ENCODE measurements around the gene DDX17. TPM values are rescaled to one million over a fixed set of nuclear protein-coding genes. Genes with fewer than 3 reads are reported as not detected.

DDX17 gene
- total RNA-seq, 1 donor from 2014 or later: 662 TPM

Other genes starting within 250 kb of the DDX17 start
- gene TMEM184B, start 233.3 kb downstream of the DDX17 start, total RNA-seq: 6.9 TPM
- 197 TPM for gene CSNK1E, start 188.9 kb downstream of the DDX17 start, total RNA-seq
- gene KCNJ4, start 51.1 kb downstream of the DDX17 start, total RNA-seq: 12.2 TPM
- 1.2 TPM for gene KDELR3, start 38.2 kb downstream of the DDX17 start, total RNA-seq
- gene DMC1, start 63.9 kb upstream of the DDX17 start, total RNA-seq: 4.5 TPM
- 4.9 TPM for gene FAM227A, start 150.1 kb upstream of the DDX17 start, total RNA-seq
- gene CBY1, start 150.3 kb upstream of the DDX17 start, total RNA-seq: 18.3 TPM
- 66.4 TPM for gene TOMM22, start 175.6 kb upstream of the DDX17 start, total RNA-seq
- 54.6 TPM for gene JOSD1, start 194.6 kb upstream of the DDX17 start, total RNA-seq
- 34.6 TPM for gene GTPBP1, start 199.6 kb upstream of the DDX17 start, total RNA-seq
- 78.7 TPM for gene SUN2, start 249.7 kb upstream of the DDX17 start, total RNA-seq

Data from frontal cortex (tissue), 1 donor.